ENCODE measurements around the gene SUSD1. TPM values are rescaled to one million over a fixed set of nuclear protein-coding genes. Genes with fewer than 3 reads are reported as not detected.

SUSD1 gene
- total and polyA plus RNA-seq, 2 of the 13 experiments (the other 11 are each of a cell fraction or from before 2014, with no cell fraction given), result 25.9 to 32.3 TPM

DNA sequence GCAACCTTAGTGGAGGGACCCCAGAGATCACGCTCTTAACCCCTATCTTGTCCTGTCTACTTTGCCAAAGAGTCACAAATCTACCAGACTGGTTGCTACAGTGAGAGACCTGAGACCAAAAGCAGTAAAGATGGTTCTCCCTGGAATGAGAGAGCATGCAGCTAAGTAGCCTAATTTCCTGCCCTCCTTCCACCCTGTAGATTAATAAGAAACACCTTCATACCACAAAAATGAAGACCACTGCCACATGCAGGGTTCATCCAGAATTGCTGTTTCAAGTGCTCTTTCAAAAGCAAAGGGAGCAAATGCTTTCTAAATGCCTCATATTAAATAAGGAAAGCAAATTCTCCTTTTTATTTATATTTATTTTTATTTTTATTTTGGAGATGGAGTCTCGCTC lies 159.4 kb downstream of the SUSD1 start:
- in situ Hi-C loops (cut with HindIII; ENCODE audit: extremely low pct_ligation_motif_present, low pct_unique_long_range_greater_than_20kb) (no loop called here), intact Hi-C loops (cut with micrococcal nuclease; ENCODE audit: unreplicated experiment) (no loop called here)
- Histone ChIP-seq H4K20me1 (ENCODE audit: insufficient read depth, low read length) (no peaks in the 10 kb centered on the region), H3K4me2 (ENCODE audit: low read depth, low read length) (no peak overlapping the region), H3K27me3 (ENCODE audit: control insufficient read depth in 1 of 2, insufficient read depth in 2 of 2, low read length in 2 of 2) (no peaks in the 10 kb centered on the region), H3K9me3 (ENCODE audit: low read length) (no peaks in the 10 kb centered on the region), H3K4me1 (ENCODE audit: insufficient read depth, low read length) (peaks cover 26% of the 10 kb centered on the region), H3K4me3 (replicated peaks in 1 of 3; ENCODE audit: insufficient read depth in 1 of 3, low read depth in 2 of 3, low read length in 3 of 3) (no peak overlapping the region), H3K27ac (ENCODE audit: extremely low read length, insufficient read depth, low read length) (no peak overlapping the region), H3K79me2 (ENCODE audit: insufficient read depth, low read length) (no peaks in the 10 kb centered on the region), H3K36me3 (replicated peaks in 1 of 2; ENCODE audit: control insufficient read depth in 1 of 2, insufficient read depth in 2 of 2, low read length in 2 of 2) (no peaks in the 10 kb centered on the region), H3K9ac (ENCODE audit: insufficient read depth, low read depth, low read length) (no peak overlapping the region), H2AFZ (ENCODE audit: low read length) (no peak overlapping the region)
- no peak for ATAC-seq
- no peak for DNase-seq (ENCODE audit: low spot score)
- 88% methylated on average over 2 of the region's 2 CpGs for WGBS (ENCODE audit: low lambda C conversion rate)
- no peak for FAIRE-seq
- POLR2A ChIA-PET, result no interaction called here
- CTCF ChIA-PET (ENCODE audit: low intra/inter-chr PET ratio, low total read pairs), result no interaction called here
- no TSS peak for BruUV-seq (replicated peaks)
- TF ChIP-seq, protein P1, sequence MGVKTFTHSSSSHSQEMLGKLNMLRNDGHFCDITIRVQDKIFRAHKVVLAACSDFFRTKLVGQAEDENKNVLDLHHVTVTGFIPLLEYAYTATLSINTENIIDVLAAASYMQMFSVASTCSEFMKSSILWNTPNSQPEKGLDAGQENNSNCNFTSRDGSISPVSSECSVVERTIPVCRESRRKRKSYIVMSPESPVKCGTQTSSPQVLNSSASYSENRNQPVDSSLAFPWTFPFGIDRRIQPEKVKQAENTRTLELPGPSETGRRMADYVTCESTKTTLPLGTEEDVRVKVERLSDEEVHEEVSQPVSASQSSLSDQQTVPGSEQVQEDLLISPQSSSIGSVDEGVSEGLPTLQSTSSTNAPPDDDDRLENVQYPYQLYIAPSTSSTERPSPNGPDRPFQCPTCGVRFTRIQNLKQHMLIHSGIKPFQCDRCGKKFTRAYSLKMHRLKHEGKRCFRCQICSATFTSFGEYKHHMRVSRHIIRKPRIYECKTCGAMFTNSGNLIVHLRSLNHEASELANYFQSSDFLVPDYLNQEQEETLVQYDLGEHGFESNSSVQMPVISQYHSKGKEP (CRISPR knock-in tag; IDR thresholded peaks at IDR 0.05), result no peak
- TF ChIP-seq ZNF687 (CRISPR knock-in tag; IDR thresholded peaks at IDR 0.05), result no peak
- TF ChIP-seq, protein P2, sequence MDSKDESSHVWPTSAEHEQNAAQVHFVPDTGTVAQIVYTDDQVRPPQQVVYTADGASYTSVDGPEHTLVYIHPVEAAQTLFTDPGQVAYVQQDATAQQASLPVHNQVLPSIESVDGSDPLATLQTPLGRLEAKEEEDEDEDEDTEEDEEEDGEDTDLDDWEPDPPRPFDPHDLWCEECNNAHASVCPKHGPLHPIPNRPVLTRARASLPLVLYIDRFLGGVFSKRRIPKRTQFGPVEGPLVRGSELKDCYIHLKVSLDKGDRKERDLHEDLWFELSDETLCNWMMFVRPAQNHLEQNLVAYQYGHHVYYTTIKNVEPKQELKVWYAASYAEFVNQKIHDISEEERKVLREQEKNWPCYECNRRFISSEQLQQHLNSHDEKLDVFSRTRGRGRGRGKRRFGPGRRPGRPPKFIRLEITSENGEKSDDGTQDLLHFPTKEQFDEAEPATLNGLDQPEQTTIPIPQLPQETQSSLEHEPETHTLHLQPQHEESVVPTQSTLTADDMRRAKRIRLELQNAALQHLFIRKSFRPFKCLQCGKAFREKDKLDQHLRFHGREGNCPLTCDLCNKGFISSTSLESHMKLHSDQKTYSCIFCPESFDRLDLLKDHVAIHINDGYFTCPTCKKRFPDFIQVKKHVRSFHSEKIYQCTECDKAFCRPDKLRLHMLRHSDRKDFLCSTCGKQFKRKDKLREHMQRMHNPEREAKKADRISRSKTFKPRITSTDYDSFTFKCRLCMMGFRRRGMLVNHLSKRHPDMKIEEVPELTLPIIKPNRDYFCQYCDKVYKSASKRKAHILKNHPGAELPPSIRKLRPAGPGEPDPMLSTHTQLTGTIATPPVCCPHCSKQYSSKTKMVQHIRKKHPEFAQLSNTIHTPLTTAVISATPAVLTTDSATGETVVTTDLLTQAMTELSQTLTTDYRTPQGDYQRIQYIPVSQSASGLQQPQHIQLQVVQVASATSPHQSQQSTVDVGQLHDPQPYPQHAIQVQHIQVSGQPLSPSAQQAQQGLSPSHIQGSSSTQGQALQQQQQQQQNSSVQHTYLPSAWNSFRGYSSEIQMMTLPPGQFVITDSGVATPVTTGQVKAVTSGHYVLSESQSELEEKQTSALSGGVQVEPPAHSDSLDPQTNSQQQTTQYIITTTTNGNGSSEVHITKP (CRISPR knock-in tag; IDR thresholded peaks at IDR 0.05; ENCODE audit: low read depth), result no peak
- TF ChIP-seq ZNF20 (CRISPR knock-in tag; IDR thresholded peaks at IDR 0.05), result no peak
- TF ChIP-seq MIER2 (CRISPR knock-in tag; IDR thresholded peaks at IDR 0.05), result no peak
- no peak for TF ChIP-seq SAP130 (CRISPR knock-in tag; IDR thresholded peaks at IDR 0.05; ENCODE audit: low read depth)
- TF ChIP-seq KLF6 (CRISPR knock-in tag; IDR thresholded peaks at IDR 0.05), result no peak
- TF ChIP-seq RARA (CRISPR knock-in tag; IDR thresholded peaks at IDR 0.05), result no peak
- TF ChIP-seq RBFOX2 (IDR thresholded peaks at IDR 0.05; ENCODE audit: low read depth, low read length), result no peak
- TF ChIP-seq, protein P3, sequence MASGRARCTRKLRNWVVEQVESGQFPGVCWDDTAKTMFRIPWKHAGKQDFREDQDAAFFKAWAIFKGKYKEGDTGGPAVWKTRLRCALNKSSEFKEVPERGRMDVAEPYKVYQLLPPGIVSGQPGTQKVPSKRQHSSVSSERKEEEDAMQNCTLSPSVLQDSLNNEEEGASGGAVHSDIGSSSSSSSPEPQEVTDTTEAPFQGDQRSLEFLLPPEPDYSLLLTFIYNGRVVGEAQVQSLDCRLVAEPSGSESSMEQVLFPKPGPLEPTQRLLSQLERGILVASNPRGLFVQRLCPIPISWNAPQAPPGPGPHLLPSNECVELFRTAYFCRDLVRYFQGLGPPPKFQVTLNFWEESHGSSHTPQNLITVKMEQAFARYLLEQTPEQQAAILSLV (CRISPR knock-in tag; IDR thresholded peaks at IDR 0.05; ENCODE audit: borderline replicate concordance), result no peak
- TF ChIP-seq ZNF451 (CRISPR knock-in tag; IDR thresholded peaks at IDR 0.05), result no peak
- no peak for TF ChIP-seq MAFF (IDR thresholded peaks at IDR 0.05; ENCODE audit: low read depth, low read length)
- TF ChIP-seq PHF21A (CRISPR knock-in tag; IDR thresholded peaks at IDR 0.05), result no peak
- no peak for TF ChIP-seq HMG20B (CRISPR knock-in tag; conservative IDR thresholded peaks at IDR 0.05)
- no peak for TF ChIP-seq ZNF678 (CRISPR knock-in tag; IDR thresholded peaks at IDR 0.05)
- TF ChIP-seq ZNF124 (CRISPR knock-in tag; IDR thresholded peaks at IDR 0.05), result no peak
- TF ChIP-seq ZBTB38 (CRISPR knock-in tag; IDR thresholded peaks at IDR 0.05), result no peak

Data from HepG2 (cell line).